Measurements from ENCODE around the gene NR1H2.

DNA sequence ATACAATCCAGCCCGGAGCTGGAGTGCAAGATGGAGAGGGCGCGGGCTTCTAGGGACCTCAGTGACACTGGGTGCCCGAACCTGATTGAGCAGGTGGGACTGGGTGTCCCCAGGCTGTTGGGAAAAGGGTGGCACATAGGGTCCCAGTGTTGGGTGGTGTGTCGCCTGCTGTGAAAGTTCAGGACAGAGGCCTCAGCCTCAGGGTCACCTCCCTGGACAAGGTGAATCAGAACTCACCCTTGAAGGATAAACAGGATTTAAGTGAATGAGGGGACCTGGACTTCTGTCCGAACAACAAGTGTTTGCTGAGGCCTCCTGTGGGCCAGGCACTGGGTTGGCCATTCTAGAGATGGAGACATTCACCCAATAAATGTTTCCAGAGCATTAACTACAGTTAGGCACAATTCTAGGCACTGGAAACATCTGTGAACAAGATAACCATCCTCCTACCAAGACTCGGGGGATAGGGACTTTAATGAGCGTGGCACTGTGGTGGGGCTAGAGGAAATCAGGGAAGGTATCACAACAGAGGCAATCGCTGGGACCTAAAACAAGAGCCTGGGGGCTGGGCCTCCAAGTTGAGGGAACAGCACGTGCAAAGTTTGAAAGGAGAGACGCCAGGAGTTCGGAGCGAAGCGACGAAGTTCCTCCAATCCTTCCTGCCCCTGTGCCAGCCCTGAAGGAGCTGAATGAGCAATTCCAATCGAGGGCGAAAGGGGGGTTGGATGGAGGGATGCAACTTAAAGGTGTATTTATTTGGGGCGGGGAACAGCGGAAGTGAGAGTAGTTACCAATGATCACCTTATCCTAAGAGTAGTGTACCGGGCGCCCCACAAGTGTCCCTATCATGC is 7.0 kb downstream of the NR1H2 start:
- TF ChIP-seq, protein P1, sequence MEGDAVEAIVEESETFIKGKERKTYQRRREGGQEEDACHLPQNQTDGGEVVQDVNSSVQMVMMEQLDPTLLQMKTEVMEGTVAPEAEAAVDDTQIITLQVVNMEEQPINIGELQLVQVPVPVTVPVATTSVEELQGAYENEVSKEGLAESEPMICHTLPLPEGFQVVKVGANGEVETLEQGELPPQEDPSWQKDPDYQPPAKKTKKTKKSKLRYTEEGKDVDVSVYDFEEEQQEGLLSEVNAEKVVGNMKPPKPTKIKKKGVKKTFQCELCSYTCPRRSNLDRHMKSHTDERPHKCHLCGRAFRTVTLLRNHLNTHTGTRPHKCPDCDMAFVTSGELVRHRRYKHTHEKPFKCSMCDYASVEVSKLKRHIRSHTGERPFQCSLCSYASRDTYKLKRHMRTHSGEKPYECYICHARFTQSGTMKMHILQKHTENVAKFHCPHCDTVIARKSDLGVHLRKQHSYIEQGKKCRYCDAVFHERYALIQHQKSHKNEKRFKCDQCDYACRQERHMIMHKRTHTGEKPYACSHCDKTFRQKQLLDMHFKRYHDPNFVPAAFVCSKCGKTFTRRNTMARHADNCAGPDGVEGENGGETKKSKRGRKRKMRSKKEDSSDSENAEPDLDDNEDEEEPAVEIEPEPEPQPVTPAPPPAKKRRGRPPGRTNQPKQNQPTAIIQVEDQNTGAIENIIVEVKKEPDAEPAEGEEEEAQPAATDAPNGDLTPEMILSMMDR (IDR thresholded peaks at IDR 0.05 in 2 of 3, conservative IDR thresholded peaks at IDR 0.05 in 1 of 3; ENCODE audit: borderline replicate concordance in 1 of 3, insufficient read depth in 1 of 3, low read depth in 2 of 3, low read length in 2 of 3), result no peak
- TF ChIP-seq POLR2A (IDR thresholded peaks at IDR 0.05; ENCODE audit: borderline replicate concordance, extremely low read depth, insufficient read depth, insufficient read length) (no peak), EZH2 (IDR thresholded peaks at IDR 0.05) (no peak), SRF (IDR thresholded peaks at IDR 0.05; ENCODE audit: low read depth) (no peak)
